OCI-LY3 (cell line): ENCODE measurements around the gene NPTX1.

ENCODE experiments used
- EZH2phosphoT487 ChIP-seq: fragments of 200-600 bp; shearing (Covaris generic); IDR thresholded peaks from 2 replicates; pipeline ENCODE4 v1.6.1; 2018; ENCODE audit warnings: antibody characterized with exemption, mixed run types, low read depth
- TF ChIP-seq, protein P1 (sequence below): fragments of 200-600, 300-600 bp; sonication (generic); IDR thresholded peaks from 2 replicates; pipeline ENCODE4 v1.5.1; 2014; ENCODE audit warnings: antibody characterized with exemption, low read length, low read depth

DNA sequence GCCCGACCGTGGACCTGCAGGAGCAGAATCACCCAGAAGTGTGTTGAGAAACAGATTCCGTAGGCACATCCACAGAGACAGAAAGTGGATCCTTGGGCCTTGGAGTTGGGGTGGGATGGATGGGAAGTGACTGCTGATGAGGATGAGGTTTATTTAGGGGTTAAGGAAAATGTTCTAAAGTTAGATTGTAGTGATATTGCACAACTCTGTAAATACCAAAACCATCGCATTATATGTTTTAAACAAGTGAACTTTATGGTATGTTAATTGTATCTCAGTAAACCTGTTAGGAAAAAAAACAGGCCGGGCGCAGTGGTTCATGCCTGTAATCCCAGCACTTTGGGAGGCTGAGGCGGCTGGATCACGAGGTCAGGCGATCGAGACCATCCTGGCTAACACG, 57.8 kb downstream of the NPTX1 start:
- TF ChIP-seq, protein P1, sequence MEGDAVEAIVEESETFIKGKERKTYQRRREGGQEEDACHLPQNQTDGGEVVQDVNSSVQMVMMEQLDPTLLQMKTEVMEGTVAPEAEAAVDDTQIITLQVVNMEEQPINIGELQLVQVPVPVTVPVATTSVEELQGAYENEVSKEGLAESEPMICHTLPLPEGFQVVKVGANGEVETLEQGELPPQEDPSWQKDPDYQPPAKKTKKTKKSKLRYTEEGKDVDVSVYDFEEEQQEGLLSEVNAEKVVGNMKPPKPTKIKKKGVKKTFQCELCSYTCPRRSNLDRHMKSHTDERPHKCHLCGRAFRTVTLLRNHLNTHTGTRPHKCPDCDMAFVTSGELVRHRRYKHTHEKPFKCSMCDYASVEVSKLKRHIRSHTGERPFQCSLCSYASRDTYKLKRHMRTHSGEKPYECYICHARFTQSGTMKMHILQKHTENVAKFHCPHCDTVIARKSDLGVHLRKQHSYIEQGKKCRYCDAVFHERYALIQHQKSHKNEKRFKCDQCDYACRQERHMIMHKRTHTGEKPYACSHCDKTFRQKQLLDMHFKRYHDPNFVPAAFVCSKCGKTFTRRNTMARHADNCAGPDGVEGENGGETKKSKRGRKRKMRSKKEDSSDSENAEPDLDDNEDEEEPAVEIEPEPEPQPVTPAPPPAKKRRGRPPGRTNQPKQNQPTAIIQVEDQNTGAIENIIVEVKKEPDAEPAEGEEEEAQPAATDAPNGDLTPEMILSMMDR = no peak
- no peak for TF ChIP-seq EZH2phosphoT487
